Pancreas (tissue), 10 donors: ENCODE data around the gene CYP4F12. TPM values are rescaled to one million over a fixed set of nuclear protein-coding genes. Genes with fewer than 3 reads are reported as not detected.

Experiments
- ATAC-seq, 4 donors: fragments of 200-7000 bp; cut with Tn5 transposase; one replicate each; pipeline versions ENCODE4 v1.8.0 to v1.9.1; 2020; ENCODE audit warnings: mild to moderate bottlenecking in 4 of 4, moderate library complexity in 4 of 4
- DNase-seq, 6 donors: peaks; one replicate each; pipeline ENCODE4 v3.0.0-alpha.2; 2020
- FAIRE-seq: peaks from 2 replicates; lab custom pipeline; 2012; peaks lifted over from hg19 to GRCh38; lab: Jason Lieb, UNC
- H3K27ac ChIP-seq, 4 donors: fragments of 200-600 bp; sonication (generic); 1 replicate in 3 of 4; 2 replicates in 1 of 4; pipeline versions ENCODE4 v1.5.0 to v1.8.0; 2020
- H3K27me3 ChIP-seq, 4 donors: fragments of 200-600 bp; one replicate each; pipeline ENCODE4 v1.8.0; 2021
- H3K36me3 ChIP-seq, 3 donors: fragments of 200-600 bp; sonication (generic) in 1 of 3; one replicate each; pipeline versions ENCODE4 v1.5.0 to v1.8.0; 2020 to 2021
- H3K4me1 ChIP-seq, 3 donors: fragments of 200-600 bp; one replicate each; pipeline ENCODE4 v1.8.0; 2021
- H3K4me3 ChIP-seq, 4 donors: fragments of 200-600 bp; sonication (generic) in 2 of 4; one replicate each; pipeline versions ENCODE4 v1.5.0 to v1.8.0; 2020 to 2021
- H3K9me3 ChIP-seq, 4 donors: fragments of 200-600 bp; one replicate each; pipeline ENCODE4 v1.8.0; 2021
- WGBS, 2 donors: extraction: QIAGEN DNeasy Blood & Tissue Kit; methylation state at CpG; one replicate each; pipeline ENCODE4 v1.1.7; 2013; 5-methylcytosine and 5-hydroxymethylcytosine counted together
- intact Hi-C, 3 donors: fragments of 100-400 bp; cut with DNase I; formaldehyde crosslinking; loops; one replicate each; pipeline versions ENCODE4 v1.11.1 to v1.14.2; 2022
- polyA plus RNA-seq, 2 donors: library from polyadenylated mRNA; stranded (reverse); fragments of 200-250 nt; gene quantifications; one replicate each; pipeline ENCODE4 v1.2.3, GENCODE V29; 2013
- total RNA-seq, 6 donors: library from RNA; stranded (reverse); fragmentation: NEBNext Ultra II Directional in 4 of 6; extraction: Animal tissue kit (Norgen Biotek cat#: 25700) in 4 of 6; gene quantifications; one replicate each; pipeline versions ENCODE4 v1.2.1 to v1.2.4, GENCODE V29; 2021 to 2023
- TF ChIP-seq, protein P1 (sequence below), 4 donors: fragments of 200-600 bp; sonication (generic) in 3 of 4; IDR thresholded peaks; one replicate each; pipeline versions ENCODE4 v1.5.0 to v1.8.0; 2021; ENCODE audit warnings: antibody characterized with exemption in 4 of 4
- donor health status: healthy with polysubstance abuse.
- donor health status: DM: no; HTN: no; CAD: no; lungs with moderate emphysema.
- donor health status: DM: no; HTN: no; CAD: no.
- donor health status: control.
- donor health status: control.
- donor health status: Bipolar disorder and iron deficiency.
- donor health status: DM: yes; HTN: yes; CAD: no.
- donor health status: DM: no; HTN: no; CAD: no.
- donor health status: DM: no; HTN: no; CAD: no.
- donor health status: DM: yes; HTN: yes; CAD: no.

The CYP4F12 gene
- total and polyA plus RNA-seq, 8 donors, result 0.28 to 6.1 (median 0.72) TPM

- Histone ChIP-seq H3K27me3 (no peaks in the 10 kb centered on the region), H3K27ac (no peak overlapping the region), H3K4me3 (no peak overlapping the region), H3K36me3 (no peaks in the 10 kb centered on the region), H3K4me1 (no peaks in the 10 kb centered on the region), H3K9me3 (no peaks in the 10 kb centered on the region)
- DNase-seq, result no peak
- intact Hi-C loops, result no loop called here
- no peak for FAIRE-seq
- TF ChIP-seq, protein P1, sequence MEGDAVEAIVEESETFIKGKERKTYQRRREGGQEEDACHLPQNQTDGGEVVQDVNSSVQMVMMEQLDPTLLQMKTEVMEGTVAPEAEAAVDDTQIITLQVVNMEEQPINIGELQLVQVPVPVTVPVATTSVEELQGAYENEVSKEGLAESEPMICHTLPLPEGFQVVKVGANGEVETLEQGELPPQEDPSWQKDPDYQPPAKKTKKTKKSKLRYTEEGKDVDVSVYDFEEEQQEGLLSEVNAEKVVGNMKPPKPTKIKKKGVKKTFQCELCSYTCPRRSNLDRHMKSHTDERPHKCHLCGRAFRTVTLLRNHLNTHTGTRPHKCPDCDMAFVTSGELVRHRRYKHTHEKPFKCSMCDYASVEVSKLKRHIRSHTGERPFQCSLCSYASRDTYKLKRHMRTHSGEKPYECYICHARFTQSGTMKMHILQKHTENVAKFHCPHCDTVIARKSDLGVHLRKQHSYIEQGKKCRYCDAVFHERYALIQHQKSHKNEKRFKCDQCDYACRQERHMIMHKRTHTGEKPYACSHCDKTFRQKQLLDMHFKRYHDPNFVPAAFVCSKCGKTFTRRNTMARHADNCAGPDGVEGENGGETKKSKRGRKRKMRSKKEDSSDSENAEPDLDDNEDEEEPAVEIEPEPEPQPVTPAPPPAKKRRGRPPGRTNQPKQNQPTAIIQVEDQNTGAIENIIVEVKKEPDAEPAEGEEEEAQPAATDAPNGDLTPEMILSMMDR (IDR thresholded peaks at IDR 0.05), result no peak
- WGBS, 2 donors, result 90% methylated on average over 2 of the region's 2 CpGs
- ATAC-seq, result no peak
Observed at GRCh38 chr19:15636026-15636425, 36.9 kb upstream of the CYP4F12 start.

GRCh38 chr19:15639596-15639995, 33.3 kb upstream of the CYP4F12 start:
- intact Hi-C loops, result no loop called here
- no peak overlapping the region for H3K27ac ChIP-seq
- H3K4me3 ChIP-seq, result no peak overlapping the region
- no peaks in the 10 kb centered on the region for H3K36me3 ChIP-seq
- no peak for DNase-seq
- no peaks in the 10 kb centered on the region for H3K27me3 ChIP-seq
- ATAC-seq, result no peak
- H3K9me3 ChIP-seq, result no peaks in the 10 kb centered on the region
- TF ChIP-seq, protein P1 (IDR thresholded peaks at IDR 0.05), result no peak
- FAIRE-seq, result no peak
- no peaks in the 10 kb centered on the region for H3K4me1 ChIP-seq

DNA sequence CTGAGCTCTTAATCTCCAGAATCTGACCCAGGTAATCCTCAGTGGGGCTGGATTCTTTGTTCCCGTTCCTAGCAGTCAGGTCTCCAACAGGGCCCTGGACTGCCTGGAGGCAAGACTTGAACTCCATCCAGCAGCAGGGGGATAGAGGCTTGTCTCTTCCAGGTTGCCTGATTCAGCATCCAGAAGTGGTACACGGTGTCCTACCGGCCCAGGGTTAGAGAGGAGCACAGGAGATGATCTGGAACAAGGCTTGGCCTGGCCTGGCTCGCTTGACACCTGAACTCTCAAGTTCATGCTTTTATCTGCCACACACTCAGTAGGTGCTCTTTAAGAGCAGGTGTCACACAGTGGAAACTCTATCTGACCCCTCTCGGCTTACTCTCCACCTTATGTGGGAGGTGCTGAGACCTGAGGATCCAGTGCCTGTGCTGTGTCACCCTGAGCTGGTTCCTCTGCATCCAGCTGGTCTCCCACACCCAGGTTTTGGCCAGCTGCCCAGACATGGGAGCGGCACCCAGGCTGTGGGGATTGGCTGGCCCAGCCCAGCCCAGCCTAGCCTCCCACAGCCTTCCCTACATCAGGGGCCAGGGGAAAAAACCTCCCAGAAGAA, 32.5 kb upstream of the CYP4F12 start, which contains the start of gene CYP4F3:
Gene CYP4F3, plus strand, starts transcription at position 604 of the 610 bp plus-strand sequence. CDS start 519 bp downstream, outside the sequence.
- intact Hi-C loops, result no loop called here
- FAIRE-seq (no peak), ATAC-seq (peak; percentile 81 to 98 (median 96)), DNase-seq (peak; percentile 34 to 86 (median 70))
- TF ChIP-seq, protein P1 (IDR thresholded peaks at IDR 0.05), result no peak
- 54% methylated on average over 6 of the region's 6 CpGs for WGBS, 2 donors
- Histone ChIP-seq H3K4me1 (no peaks in the 10 kb centered on the region), H3K36me3 (no peaks in the 10 kb centered on the region), H3K4me3 (no peak within 1 kb of the TSS), H3K27me3 (no peaks in the 10 kb centered on the region), H3K9me3 (no peaks in the 10 kb centered on the region), H3K27ac (peak within 1 kb of the TSS in 1 of 4 donors; percentile 10)

- DNase-seq (no peak), ATAC-seq (peak in 2 of 4 donors; percentile 37 to 59), FAIRE-seq (no peak)
- TF ChIP-seq, protein P1 (IDR thresholded peaks at IDR 0.05), result no peak
- Histone ChIP-seq H3K27ac (peak overlapping the region in 1 of 4 donors; percentile 4), H3K4me3 (no peak overlapping the region), H3K4me1 (no peaks in the 10 kb centered on the region), H3K27me3 (no peaks in the 10 kb centered on the region), H3K9me3 (no peaks in the 10 kb centered on the region), H3K36me3 (no peaks in the 10 kb centered on the region)
- intact Hi-C loops, result no loop called here
- WGBS, 2 donors, result 65 to 72% methylated on average over 12 of the region's 12 CpGs
Observed at GRCh38 chr19:15640904-15641597, 31.8 kb upstream of the CYP4F12 start.
